HG03575 (cell line): Measurements from ENCODE around the gene CD300A.

Experiments used
- ATAC-seq: cut with Tn5 transposase; IDR thresholded peaks from one replicate; pipeline ENCODE4 v1.9.1; 2021; ENCODE audit not compliant: unreplicated experiment, insufficient number of reproducible peaks, low FRiP score; ENCODE audit errors: extremely low read depth

CD300A gene

GRCh38 chr17:74437702-74438101 lies 28.7 kb upstream of the CD300A start:
- no peak for ATAC-seq

GRCh38 chr17:74439691-74440567 lies 26.5 kb upstream of the CD300A start:
- no peak for ATAC-seq

- ATAC-seq, result no peak
Measured at GRCh38 chr17:74441537-74441936, 24.9 kb upstream of the CD300A start.

- no peak for ATAC-seq
Measured at GRCh38 chr17:74442291-74442669, 24.2 kb upstream of the CD300A start.

- ATAC-seq, result no peak
Measured at GRCh38 chr17:74442670-74443515, 23.5 kb upstream of the CD300A start.

GRCh38 chr17:74443516-74444296 lies 22.7 kb upstream of the CD300A start:
- ATAC-seq, result no peak

- ATAC-seq, result no peak
Measured at GRCh38 chr17:74444406-74444805, 22.0 kb upstream of the CD300A start.

GRCh38 chr17:74445158-74445557 lies 21.3 kb upstream of the CD300A start:
- no peak for ATAC-seq

- ATAC-seq, result no peak
Measured at GRCh38 chr17:74446551-74447500, 19.6 kb upstream of the CD300A start.

GRCh38 chr17:74447628-74448159 lies 18.7 kb upstream of the CD300A start:
- no peak for ATAC-seq

- no peak for ATAC-seq
Measured at GRCh38 chr17:74448756-74449155, 17.7 kb upstream of the CD300A start.

GRCh38 chr17:74449306-74449705 lies 17.1 kb upstream of the CD300A start:
- ATAC-seq, result no peak

GRCh38 chr17:74449773-74450172 lies 16.7 kb upstream of the CD300A start:
- ATAC-seq, result no peak

- ATAC-seq, result no peak
Measured at GRCh38 chr17:74450231-74450630, 16.2 kb upstream of the CD300A start.

- ATAC-seq, result no peak
Measured at GRCh38 chr17:74450925-74451403, 15.5 kb upstream of the CD300A start.

GRCh38 chr17:74451557-74451956 lies 14.9 kb upstream of the CD300A start:
- ATAC-seq, result no peak

GRCh38 chr17:74452033-74452840 lies 14.2 kb upstream of the CD300A start:
- no peak for ATAC-seq
